Measurements from ENCODE around the gene HIVEP3. TPM values are rescaled to one million over a fixed set of nuclear protein-coding genes. Genes with fewer than 3 reads are reported as not detected.
A peak's percentile ranks its signal among the peaks of the same experiment; 100 is the strongest.

Gene HIVEP3
- total and polyA plus RNA-seq, 2 of the 13 experiments (the other 11 are each of a cell fraction or from before 2014, with no cell fraction given) = 0.05 TPM; not detected in 1

DNA sequence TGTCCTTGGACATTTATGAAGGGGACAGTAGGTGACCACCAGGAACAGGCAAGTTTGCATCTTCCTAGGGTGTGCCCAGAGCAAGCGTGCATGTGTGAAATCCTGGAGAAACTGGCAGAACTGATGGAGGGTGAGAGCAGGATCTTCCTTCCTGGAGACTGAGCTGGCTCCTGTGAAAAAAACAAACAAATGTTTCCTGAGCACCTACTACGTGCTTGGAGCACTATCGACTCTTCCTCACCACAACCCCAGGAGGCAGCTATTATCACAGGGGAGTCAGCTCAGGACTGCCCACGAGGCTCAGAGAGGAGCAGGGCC lies 432.7 kb downstream of the HIVEP3 start:
- Histone ChIP-seq H3K27me3 (ENCODE audit: control insufficient read depth in 1 of 2, insufficient read depth in 2 of 2, low read length in 2 of 2) (peaks cover 0 to 8% of the 10 kb centered on the region in 2 experiments; a peak in 3 of 5 replicates), H3K27ac (ENCODE audit: extremely low read length, insufficient read depth, low read length) (no peak overlapping the region), H2AFZ (ENCODE audit: low read length) (no peak overlapping the region), H3K4me1 (ENCODE audit: insufficient read depth, low read length) (0 out of 2 replicates have a peak, but pooled peaks cover 12% of the 10 kb centered on the region), H3K9me3 (ENCODE audit: low read length) (no peaks in the 10 kb centered on the region), H3K79me2 (ENCODE audit: insufficient read depth, low read length) (no peaks in the 10 kb centered on the region), H3K4me3 (replicated peaks in 1 of 3; ENCODE audit: insufficient read depth in 1 of 3, low read depth in 2 of 3, low read length in 3 of 3) (no peak overlapping the region), H3K4me2 (ENCODE audit: low read depth, low read length) (no peak overlapping the region), H3K9ac (ENCODE audit: insufficient read depth, low read depth, low read length) (no peak overlapping the region), H3K36me3 (replicated peaks in 1 of 2; ENCODE audit: control insufficient read depth in 1 of 2, insufficient read depth in 2 of 2, low read length in 2 of 2) (no peaks in the 10 kb centered on the region), H4K20me1 (ENCODE audit: insufficient read depth, low read length) (no peaks in the 10 kb centered on the region)
- DNase-seq (ENCODE audit: low spot score) = no peak
- ATAC-seq = no peak
- TF ChIP-seq ZKSCAN1 (IDR thresholded peaks at IDR 0.05; ENCODE audit: low read length) (0 out of 2 replicates have a peak, but pooled peaks have one; percentile 46), HOXA9 (CRISPR knock-in tag; IDR thresholded peaks at IDR 0.05; ENCODE audit: borderline replicate concordance) (no peak)
- in situ Hi-C loops (cut with HindIII; ENCODE audit: extremely low pct_ligation_motif_present, low pct_unique_long_range_greater_than_20kb) = no loop called here
- BruUV-seq (replicated peaks) = no TSS peak
- no peak for FAIRE-seq
- WGBS (ENCODE audit: low lambda C conversion rate) = 9% methylated on average over 4 of the region's 4 CpGs
- ChIA-PET POLR2A (no interaction called here), CTCF (ENCODE audit: low intra/inter-chr PET ratio, low total read pairs) (no interaction called here)
- intact Hi-C loops (cut with micrococcal nuclease; ENCODE audit: unreplicated experiment) = no loop called here

- H3K9me3 ChIP-seq (ENCODE audit: low read length) = no peaks in the 10 kb centered on the region
- H3K4me1 ChIP-seq (ENCODE audit: insufficient read depth, low read length) = 0 out of 2 replicates have a peak, but pooled peaks cover 12% of the 10 kb centered on the region
- H3K79me2 ChIP-seq (ENCODE audit: insufficient read depth, low read length) = no peaks in the 10 kb centered on the region
- no peak overlapping the region for H2AFZ ChIP-seq (ENCODE audit: low read length)
- 13% methylated on average over 3 of the region's 5 CpGs for WGBS (ENCODE audit: low lambda C conversion rate)
- intact Hi-C loops (cut with micrococcal nuclease; ENCODE audit: unreplicated experiment) = no loop called here
- no peak overlapping the region for H3K4me3 ChIP-seq (replicated peaks in 1 of 3; ENCODE audit: insufficient read depth in 1 of 3, low read depth in 2 of 3, low read length in 3 of 3)
- H4K20me1 ChIP-seq (ENCODE audit: insufficient read depth, low read length) = no peaks in the 10 kb centered on the region
- H3K9ac ChIP-seq (ENCODE audit: insufficient read depth, low read depth, low read length) = no peak overlapping the region
- no TSS peak for BruUV-seq (replicated peaks)
- DNase-seq (ENCODE audit: low spot score) (no peak), FAIRE-seq (no peak), ATAC-seq (no peak)
- H3K27me3 ChIP-seq (ENCODE audit: control insufficient read depth in 1 of 2, insufficient read depth in 2 of 2, low read length in 2 of 2) = peaks cover 0 to 8% of the 10 kb centered on the region in 2 experiments; a peak in 3 of 5 replicates
- ChIA-PET POLR2A (no interaction called here), CTCF (ENCODE audit: low intra/inter-chr PET ratio, low total read pairs) (no interaction called here)
- in situ Hi-C loops (cut with HindIII; ENCODE audit: extremely low pct_ligation_motif_present, low pct_unique_long_range_greater_than_20kb) = no loop called here
- no peak overlapping the region for H3K4me2 ChIP-seq (ENCODE audit: low read depth, low read length)
- no peaks in the 10 kb centered on the region for H3K36me3 ChIP-seq (replicated peaks in 1 of 2; ENCODE audit: control insufficient read depth in 1 of 2, insufficient read depth in 2 of 2, low read length in 2 of 2)
- no peak overlapping the region for H3K27ac ChIP-seq (ENCODE audit: extremely low read length, insufficient read depth, low read length)
- TF ChIP-seq, protein P1, sequence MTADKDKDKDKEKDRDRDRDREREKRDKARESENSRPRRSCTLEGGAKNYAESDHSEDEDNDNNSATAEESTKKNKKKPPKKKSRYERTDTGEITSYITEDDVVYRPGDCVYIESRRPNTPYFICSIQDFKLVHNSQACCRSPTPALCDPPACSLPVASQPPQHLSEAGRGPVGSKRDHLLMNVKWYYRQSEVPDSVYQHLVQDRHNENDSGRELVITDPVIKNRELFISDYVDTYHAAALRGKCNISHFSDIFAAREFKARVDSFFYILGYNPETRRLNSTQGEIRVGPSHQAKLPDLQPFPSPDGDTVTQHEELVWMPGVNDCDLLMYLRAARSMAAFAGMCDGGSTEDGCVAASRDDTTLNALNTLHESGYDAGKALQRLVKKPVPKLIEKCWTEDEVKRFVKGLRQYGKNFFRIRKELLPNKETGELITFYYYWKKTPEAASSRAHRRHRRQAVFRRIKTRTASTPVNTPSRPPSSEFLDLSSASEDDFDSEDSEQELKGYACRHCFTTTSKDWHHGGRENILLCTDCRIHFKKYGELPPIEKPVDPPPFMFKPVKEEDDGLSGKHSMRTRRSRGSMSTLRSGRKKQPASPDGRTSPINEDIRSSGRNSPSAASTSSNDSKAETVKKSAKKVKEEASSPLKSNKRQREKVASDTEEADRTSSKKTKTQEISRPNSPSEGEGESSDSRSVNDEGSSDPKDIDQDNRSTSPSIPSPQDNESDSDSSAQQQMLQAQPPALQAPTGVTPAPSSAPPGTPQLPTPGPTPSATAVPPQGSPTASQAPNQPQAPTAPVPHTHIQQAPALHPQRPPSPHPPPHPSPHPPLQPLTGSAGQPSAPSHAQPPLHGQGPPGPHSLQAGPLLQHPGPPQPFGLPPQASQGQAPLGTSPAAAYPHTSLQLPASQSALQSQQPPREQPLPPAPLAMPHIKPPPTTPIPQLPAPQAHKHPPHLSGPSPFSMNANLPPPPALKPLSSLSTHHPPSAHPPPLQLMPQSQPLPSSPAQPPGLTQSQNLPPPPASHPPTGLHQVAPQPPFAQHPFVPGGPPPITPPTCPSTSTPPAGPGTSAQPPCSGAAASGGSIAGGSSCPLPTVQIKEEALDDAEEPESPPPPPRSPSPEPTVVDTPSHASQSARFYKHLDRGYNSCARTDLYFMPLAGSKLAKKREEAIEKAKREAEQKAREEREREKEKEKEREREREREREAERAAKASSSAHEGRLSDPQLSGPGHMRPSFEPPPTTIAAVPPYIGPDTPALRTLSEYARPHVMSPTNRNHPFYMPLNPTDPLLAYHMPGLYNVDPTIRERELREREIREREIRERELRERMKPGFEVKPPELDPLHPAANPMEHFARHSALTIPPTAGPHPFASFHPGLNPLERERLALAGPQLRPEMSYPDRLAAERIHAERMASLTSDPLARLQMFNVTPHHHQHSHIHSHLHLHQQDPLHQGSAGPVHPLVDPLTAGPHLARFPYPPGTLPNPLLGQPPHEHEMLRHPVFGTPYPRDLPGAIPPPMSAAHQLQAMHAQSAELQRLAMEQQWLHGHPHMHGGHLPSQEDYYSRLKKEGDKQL (CRISPR knock-in tag; IDR thresholded peaks at IDR 0.05; ENCODE audit: low read depth) = no peak
- no peak for TF ChIP-seq ZNF432 (CRISPR knock-in tag; IDR thresholded peaks at IDR 0.05; ENCODE audit: borderline replicate concordance)
- TF ChIP-seq NFKBIZ (CRISPR knock-in tag; IDR thresholded peaks at IDR 0.05) = no peak
- TF ChIP-seq EED (CRISPR knock-in tag; IDR thresholded peaks at IDR 0.05) = no peak
- TF ChIP-seq RELA (CRISPR knock-in tag; IDR thresholded peaks at IDR 0.05) = no peak
- TF ChIP-seq ZNF775 (CRISPR knock-in tag; IDR thresholded peaks at IDR 0.05; ENCODE audit: borderline replicate concordance) = no peak
- TF ChIP-seq CBX5 (CRISPR knock-in tag; IDR thresholded peaks at IDR 0.05; ENCODE audit: borderline replicate concordance) = no peak
- TF ChIP-seq SIN3A (IDR thresholded peaks at IDR 0.05; ENCODE audit: borderline replicate concordance, low read depth, low read length) = no peak
- TF ChIP-seq ZNF652 (CRISPR knock-in tag; IDR thresholded peaks at IDR 0.05; ENCODE audit: borderline replicate concordance, low read depth) = no peak
- TF ChIP-seq MIXL1 (CRISPR knock-in tag; IDR thresholded peaks at IDR 0.05) = no peak
- TF ChIP-seq, protein P2, sequence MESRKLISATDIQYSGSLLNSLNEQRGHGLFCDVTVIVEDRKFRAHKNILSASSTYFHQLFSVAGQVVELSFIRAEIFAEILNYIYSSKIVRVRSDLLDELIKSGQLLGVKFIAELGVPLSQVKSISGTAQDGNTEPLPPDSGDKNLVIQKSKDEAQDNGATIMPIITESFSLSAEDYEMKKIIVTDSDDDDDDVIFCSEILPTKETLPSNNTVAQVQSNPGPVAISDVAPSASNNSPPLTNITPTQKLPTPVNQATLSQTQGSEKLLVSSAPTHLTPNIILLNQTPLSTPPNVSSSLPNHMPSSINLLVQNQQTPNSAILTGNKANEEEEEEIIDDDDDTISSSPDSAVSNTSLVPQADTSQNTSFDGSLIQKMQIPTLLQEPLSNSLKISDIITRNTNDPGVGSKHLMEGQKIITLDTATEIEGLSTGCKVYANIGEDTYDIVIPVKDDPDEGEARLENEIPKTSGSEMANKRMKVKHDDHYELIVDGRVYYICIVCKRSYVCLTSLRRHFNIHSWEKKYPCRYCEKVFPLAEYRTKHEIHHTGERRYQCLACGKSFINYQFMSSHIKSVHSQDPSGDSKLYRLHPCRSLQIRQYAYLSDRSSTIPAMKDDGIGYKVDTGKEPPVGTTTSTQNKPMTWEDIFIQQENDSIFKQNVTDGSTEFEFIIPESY (CRISPR knock-in tag; IDR thresholded peaks at IDR 0.05) = no peak
These were observed 433.1 kb downstream of the HIVEP3 start for GRCh38 chr1:41485605-41486004.

Measured in HepG2 (cell line).